ENCODE results near the gene TRHDE.

TRHDE gene

DNA sequence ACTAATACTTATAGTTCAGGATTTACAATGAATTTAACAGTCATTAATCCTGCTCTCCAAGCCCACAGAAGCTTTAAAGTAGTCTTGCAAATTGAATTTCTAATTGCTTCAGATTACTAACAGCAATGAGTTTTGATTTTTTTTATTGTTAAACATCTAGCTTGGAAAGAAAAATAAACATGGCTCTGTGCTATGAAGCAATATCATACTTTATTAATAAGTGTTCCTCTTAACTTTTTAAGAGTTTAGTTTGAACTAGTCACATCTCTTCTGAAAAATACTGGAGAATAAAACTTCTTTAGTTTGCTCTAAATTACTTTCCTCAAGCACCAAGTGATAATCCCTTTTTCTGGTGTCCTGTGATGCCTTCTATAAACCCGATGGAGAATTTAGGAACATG lies 250.2 kb downstream of the TRHDE start:
- DNase-seq, result no peak

DNA sequence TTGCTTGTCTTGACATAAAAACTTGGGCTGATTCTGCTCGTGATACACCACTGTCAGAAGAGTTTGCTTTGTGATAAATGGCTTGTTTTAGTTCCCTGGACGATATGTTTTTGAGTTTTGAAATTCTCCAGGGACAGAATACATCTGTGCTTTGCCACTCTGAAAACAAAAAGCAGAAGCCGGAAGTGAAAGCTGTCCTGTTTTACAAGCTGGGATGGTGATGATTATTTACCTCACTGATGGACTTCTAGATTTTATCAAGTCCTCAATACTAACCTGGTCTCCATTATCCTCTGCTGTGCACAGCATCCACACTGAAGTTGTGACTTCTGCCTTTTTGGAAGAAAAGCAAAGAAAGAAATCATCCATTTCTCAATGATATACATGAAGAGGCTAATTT lies 251.6 kb downstream of the TRHDE start:
- no peak for DNase-seq

DNA sequence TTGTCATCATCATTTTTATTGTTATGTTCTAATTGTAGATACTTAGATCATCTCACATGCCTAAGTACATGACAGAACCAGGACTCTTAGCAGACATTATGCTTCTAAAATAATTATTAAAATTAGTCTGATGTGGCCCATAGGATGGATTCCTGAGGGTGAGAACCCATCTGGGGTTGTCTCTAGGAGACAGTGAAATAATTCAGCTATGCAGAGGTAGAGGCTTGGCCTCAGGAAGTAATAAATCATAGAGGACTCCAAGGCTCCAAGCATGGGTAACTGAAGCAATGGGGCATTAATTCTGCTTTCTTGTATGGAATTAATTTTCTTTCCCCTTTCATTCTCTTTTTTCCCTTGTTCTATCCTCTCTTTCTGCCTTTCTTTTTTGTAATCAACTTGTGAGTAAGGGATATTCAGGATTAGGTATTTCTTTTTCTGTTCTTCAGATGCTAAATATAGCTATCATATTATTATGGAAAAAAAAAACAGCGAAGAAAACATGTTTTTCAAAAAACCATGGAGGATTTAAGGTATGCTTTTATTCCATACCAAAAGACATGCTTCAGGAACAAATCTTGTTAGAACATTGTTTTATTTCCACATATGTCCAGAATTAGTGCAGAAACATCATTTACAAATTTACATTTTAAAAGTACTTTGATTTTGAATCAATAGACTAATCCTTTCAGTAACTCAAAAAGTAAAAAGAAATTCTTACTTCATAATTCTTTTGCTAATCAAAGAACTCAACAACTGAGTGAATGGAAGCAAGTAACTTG lies 263.2 kb downstream of the TRHDE start:
- no peak for DNase-seq

GRCh38 chr12:72540811-72541210 lies 268.6 kb downstream of the TRHDE start:
- DNase-seq, result no peak

GRCh38 chr12:72543777-72544467 lies 271.8 kb downstream of the TRHDE start:
- DNase-seq, result no peak

- no peak for DNase-seq
These were observed 273.9 kb downstream of the TRHDE start for GRCh38 chr12:72546106-72546505.

GRCh38 chr12:72547573-72547972 lies 275.4 kb downstream of the TRHDE start:
- DNase-seq, result no peak

DNA sequence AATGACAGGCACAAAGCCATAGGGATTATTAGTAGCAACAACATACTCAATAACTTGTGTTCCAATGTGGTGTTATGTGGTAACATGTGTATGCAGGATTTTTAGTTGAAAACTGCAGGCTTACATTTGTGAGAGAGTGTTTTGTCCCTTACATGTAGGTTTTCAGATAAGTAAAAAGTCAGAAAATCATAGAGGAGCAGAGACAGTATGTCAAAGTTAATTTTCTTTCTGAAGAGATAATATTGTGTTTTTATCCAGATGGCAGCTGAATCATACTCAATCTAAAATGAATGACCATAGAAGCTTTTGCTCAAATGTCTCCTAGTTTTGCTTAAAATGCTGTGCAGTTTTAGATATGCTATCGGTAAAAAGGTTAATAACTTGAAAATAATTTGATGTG lies 277.0 kb downstream of the TRHDE start:
- DNase-seq, result no peak

DNA sequence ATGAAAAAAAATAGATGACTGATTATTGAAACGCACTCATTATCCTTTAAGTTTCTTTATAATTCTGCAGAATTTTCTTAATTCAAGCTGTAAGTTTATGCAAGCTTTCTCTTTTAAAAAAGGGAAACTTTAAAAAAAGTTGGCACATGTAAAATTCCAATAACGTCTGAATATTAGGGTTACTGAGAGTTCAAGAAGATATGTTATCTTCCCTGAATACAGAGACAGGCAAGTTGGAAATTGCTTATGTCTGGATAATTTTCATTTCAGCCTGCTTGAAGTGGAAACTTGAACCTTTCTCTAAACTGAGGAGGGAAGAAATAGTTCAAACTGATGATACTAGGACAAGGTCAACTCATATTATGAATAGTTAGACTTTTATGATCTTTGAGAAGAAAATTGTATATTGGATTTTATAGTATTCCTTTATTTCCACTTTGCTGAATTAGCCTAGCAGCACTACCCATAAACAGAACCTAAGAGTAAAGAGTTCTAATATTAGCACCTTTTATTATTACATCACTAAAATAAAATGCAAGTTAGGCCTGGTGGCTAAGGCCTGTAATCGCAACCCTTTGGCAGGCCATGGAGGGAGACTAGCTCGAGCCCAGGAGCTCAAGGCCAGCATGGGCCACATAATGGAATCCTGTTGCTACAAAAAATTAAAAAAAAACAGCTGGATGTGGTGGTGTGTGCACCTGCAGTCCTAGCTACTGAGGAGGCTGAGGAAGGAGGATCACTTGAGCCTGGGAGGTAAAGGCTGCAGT lies 288.0 kb downstream of the TRHDE start:
- DNase-seq, result no peak

DNA sequence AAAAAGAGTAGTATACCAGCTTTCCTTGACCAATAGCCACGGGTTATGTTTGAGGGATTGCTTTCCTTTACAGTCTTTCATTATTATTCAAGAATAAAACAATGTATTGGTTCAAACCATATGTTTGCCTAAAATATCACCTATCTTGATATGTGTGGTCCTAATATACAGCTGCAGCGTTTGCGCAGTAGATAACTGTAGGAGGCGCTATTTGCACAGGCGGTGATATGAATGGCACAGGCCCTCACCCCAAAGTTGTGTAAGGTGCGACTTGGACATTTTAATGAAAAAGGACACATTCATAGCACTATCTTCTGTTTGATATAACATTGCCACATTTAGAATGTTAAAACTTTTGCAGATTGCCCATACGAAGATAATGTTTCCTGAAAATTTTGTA lies 298.4 kb downstream of the TRHDE start:
- DNase-seq, result no peak

GRCh38 chr12:72574138-72574537 lies 302.0 kb downstream of the TRHDE start:
- no peak for DNase-seq

- no peak for DNase-seq
These were observed 306.2 kb downstream of the TRHDE start for GRCh38 chr12:72578327-72578726.

DNA sequence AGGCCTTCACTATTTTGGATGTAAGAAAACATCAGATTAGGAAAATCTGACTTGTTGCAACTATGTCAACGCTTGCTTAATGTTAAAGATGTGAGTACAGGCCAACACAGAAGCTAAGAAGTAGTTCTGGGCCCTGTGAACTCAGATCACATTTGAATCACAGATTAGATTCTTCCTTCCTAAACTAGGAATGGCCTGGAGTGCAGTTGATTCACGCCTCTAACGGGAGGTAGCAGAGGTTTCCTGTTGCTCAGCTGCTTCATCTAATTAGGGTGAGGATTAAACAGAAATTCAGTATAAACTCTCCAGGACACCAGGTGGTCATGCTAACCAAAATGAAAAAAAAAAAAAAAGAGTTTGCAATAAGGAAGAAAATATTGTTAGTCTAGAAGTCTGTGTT lies 314.3 kb downstream of the TRHDE start:
- DNase-seq, result no peak

DNA sequence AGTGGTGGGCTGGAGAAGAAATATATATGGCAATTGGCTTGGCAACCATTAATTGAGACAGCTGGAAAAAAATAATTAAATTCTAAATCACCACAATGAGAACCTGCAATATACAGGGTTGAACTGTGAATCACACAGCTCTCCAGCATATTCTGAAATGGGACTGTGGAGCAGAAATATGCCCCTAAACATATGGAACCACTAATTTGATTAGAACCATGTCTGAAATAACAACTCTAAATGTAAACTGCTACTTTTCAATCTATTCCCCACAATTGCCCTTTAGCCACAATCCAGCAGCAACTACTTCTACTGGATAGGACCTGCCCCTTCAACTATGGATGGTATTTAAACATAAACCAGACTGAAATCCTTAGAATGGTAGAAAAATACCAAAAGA lies 330.4 kb downstream of the TRHDE start:
- DNase-seq, result no peak

DNA sequence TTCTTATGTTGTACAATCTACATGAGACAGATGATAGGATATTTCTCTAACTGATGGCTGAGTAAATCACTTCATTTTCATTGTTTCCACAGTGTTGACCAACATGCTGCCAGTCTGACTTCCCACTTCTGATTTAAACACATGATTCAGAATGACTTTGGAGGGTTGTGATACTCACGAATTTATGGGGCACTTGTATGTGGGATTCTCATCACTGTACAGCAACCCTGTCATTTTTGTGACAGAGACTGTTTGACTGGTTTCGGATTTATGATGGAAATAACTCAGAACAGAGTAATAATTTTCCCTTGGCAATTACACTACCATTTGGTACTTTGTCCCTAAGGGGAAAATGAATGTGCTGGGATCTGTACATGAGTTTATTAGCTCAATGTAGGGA lies 333.8 kb downstream of the TRHDE start:
- DNase-seq, result no peak

DNA sequence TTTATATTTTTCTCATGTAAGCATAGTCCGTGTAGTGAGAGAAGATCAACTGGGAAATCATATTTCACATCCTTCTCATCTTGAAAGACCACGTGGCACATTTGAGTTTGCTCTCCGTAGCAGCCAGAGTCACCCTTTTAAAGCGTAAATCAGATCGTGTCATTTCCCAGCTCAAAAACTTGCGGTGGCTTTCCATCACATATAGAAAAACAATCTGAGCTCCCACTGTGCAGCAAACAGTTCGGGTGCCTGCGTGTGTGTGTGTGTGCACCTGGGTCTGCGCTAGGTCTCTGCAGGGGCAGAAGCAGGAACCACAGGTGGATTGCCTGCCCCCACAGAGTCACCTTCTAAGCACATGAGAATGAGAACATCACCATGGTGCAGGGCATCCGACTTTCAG lies 338.2 kb downstream of the TRHDE start:
- DNase-seq, result no peak

GRCh38 chr12:72610854-72611358 lies 338.7 kb downstream of the TRHDE start:
- no peak for DNase-seq

DNA sequence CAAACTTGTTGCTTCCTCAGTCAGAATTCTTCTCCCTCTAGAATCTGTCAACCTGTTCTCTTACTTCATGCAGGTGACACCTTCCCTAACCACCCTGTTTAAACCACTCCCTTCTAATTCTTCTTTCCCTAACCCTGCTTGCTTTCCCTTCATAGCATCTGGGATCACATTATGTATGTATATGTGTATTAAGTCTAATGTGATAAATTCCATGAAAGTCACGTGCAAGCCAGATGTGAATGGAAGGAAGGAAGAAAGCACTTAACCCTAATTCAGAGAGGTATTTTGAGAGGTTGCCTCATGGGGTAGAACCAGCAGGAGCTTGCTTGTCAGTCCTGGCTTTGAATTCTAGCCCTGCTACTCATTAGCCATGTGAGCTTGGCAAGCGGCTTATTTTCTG lies 340.0 kb downstream of the TRHDE start:
- no peak for DNase-seq

DNA sequence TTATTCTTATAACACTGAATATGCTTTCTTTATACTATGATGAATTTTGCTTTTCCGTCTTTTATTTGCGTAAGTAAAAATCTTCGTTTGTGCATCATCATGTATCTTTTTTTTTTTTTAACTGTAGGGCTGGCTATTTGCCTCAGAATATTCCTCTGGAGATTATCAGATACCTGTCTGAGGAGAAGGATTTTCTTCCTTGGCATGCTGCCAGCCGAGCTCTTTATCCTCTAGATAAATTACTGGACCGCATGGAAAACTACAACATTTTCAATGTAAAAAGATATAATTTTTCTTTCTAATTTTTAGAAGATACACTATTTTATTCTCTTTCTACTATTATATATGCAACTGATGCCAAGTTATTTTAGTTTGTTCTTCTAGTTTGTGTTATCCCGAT lies 346.6 kb downstream of the TRHDE start:
- no peak for DNase-seq

DNA sequence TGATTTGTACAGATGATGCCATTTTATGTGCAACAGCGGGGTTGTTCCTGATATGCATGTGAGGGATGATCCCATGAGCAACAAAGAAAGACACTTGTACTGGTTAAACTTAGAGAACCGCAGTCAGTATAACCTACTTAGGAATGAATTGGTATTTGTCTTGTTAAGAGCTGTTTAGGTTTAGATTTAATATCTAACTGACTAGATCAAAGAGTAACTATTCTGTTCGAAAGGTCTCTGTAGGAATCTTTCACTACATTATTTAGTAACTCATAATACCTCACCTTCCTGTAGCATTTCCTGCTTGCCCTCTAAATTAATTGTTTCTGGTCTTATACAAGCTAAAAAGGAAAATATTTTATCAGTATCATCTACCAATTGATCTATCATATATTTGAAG lies 350.4 kb downstream of the TRHDE start:
- DNase-seq, result no peak

- DNase-seq, result no peak
These were observed 359.9 kb downstream of the TRHDE start for GRCh38 chr12:72631926-72632685.

DNA sequence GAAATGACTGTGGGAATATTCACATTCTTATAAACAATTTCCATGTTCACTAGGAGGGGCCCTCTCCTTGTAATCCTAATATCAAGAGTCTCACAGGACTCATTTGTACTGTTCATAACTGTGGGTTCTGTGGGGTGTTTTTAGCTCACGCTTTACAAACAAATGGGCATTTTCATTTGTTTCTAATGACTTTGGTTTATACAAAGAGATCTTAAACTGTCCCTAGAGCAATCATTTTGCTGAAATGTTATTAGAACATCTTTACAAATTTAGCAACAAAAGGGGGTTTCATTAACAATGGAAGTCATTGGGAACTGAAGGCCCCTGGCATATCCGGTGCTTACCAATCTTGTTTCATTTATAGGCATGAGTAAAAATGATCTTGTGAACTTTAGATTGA lies 370.5 kb downstream of the TRHDE start:
- no peak for DNase-seq

DNA sequence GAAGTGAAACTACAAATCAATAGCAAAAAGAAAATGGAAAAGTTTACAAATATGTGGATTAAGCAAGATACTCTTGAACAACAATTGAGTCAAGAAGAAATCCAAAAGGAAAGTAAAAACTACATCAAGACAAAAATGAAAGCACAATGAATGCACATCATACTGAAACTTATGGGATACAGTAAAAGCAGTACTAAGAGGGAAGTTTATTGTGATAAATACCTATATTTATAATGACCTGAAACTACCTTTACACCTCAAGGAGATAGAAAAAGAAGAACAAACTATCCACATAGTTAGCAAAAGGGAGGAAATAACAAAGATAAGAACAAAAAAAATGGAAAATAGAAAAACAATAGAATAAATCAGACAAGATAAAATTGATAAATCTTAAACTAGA lies 375.0 kb downstream of the TRHDE start:
- no peak for DNase-seq
